HCT116 (cell line): ENCODE measurements around the gene WDPCP. TPM values are rescaled to one million over a fixed set of nuclear protein-coding genes. Genes with fewer than 3 reads are reported as not detected.

Source experiments
- ATAC-seq: fragments of 200-7000 bp; cut with Tn5 transposase; 2 replicates; pipeline ENCODE4 v1.9.1; 2020; ENCODE audit warnings: mild to moderate bottlenecking, moderate library complexity
- BruUV-seq: library from RNA; stranded (reverse); fragments of 400-500 nt; replicated peaks from 2 replicates; lab custom pipeline; 2021; lab: Mats Ljungman, UMichigan
- CTCF ChIA-PET: fragments of 300-600 bp; sonication (Branson Sonifier 250); formaldehyde crosslinking; loops from one replicate; lab custom pipeline; 2021; ENCODE audit warnings: antibody characterized with exemption; lab: Charles Lee
- POLR2A ChIA-PET: fragments of 300-600, 350-600 bp; sonication (Branson Sonifier 250); formaldehyde crosslinking; loops from one replicate; lab custom pipeline; 2021; ENCODE audit warnings: antibody characterized with exemption; lab: Charles Lee
- RAD21 ChIA-PET, 2 experiments: fragments of 300-600 bp; sonication (Branson Sonifier 250); formaldehyde crosslinking; loops; one replicate each; lab custom pipeline; 2023; ENCODE audit warnings: low total read pairs in 2 of 2; ENCODE audit not compliant: uncharacterized antibody in 2 of 2, unreplicated experiment in 2 of 2, low non-redundant PET in 1 of 2; lab: Charles Lee
- DNase-seq: peaks from one replicate; pipeline ENCODE4 v3.0.0-alpha.2; 2010; ENCODE audit warnings: low read depth, low spot score
- H2AFZ ChIP-seq: fragments of 200-600 bp; shearing (Covaris generic), sonication (generic); 2 replicates; pipeline ENCODE4 v1.6.1; 2017; ENCODE audit warnings: low read depth, mixed run types, mixed read lengths, antibody characterized with exemption, low read length; ENCODE audit not compliant: poor library complexity, severe bottlenecking
- H3K27ac ChIP-seq: 2 replicates; pipeline ENCODE4 v1.5.1; 2012; ENCODE audit warnings: low read depth, low read length
- H3K27me3 ChIP-seq: fragments of 200-600 bp; sonication (generic); 2 replicates; pipeline ENCODE4 v1.6.1; 2016; ENCODE audit warnings: mixed run types, low read length, mixed read lengths; ENCODE audit not compliant: insufficient read depth
- H3K36me3 ChIP-seq, 2 experiments: fragments of 200-500 bp in 1 of 2; fragments of 200-600 bp in 1 of 2; sonication (Bioruptor generic) in 1 of 2; sonication (generic) in 1 of 2; 2 replicates each; pipeline versions ENCODE4 v1.5.1 to v1.6.1; 2014 to 2016; ENCODE audit warnings: low read length in 2 of 2, inconsistent platforms in 1 of 2, mixed read lengths in 1 of 2, mixed run types in 1 of 2; ENCODE audit not compliant: insufficient read depth in 2 of 2, control insufficient read depth in 1 of 2
- H3K4me1 ChIP-seq, 2 experiments: fragments of 200-600 bp in 1 of 2; sonication (generic) in 1 of 2; 2 replicates each; pipeline versions ENCODE4 v1.5.1 to v1.6.1; 2012 to 2017; ENCODE audit warnings: low read length in 2 of 2, inconsistent platforms in 1 of 2, mild to moderate bottlenecking in 1 of 2, mixed read lengths in 1 of 2, mixed run types in 1 of 2, moderate library complexity in 1 of 2; ENCODE audit not compliant: insufficient read depth in 2 of 2, control insufficient read depth in 1 of 2
- H3K4me2 ChIP-seq: fragments of 200-600 bp; sonication (generic); 2 replicates; pipeline ENCODE4 v1.6.1; 2017; ENCODE audit warnings: mixed run types, low read length, mixed read lengths
- H3K4me3 ChIP-seq, 2 experiments: fragments of 200-600 bp in 1 of 2; sonication (generic) in 1 of 2; replicated peaks in 1 of 2; 2 replicates each; pipeline ENCODE4 v1.5.1; 2011 to 2016; ENCODE audit warnings: low read length in 2 of 2, control low read depth in 1 of 2, low read depth in 1 of 2, mild to moderate bottlenecking in 1 of 2, mixed read lengths in 1 of 2, mixed run types in 1 of 2
- H3K79me2 ChIP-seq: fragments of 200-600 bp; sonication (generic); 2 replicates; pipeline ENCODE4 v1.6.1; 2017; ENCODE audit warnings: mild to moderate bottlenecking, mixed run types, low read length, moderate library complexity, mixed read lengths; ENCODE audit not compliant: insufficient read depth
- H3K9ac ChIP-seq: fragments of 200-600 bp; sonication (generic); 2 replicates; pipeline ENCODE4 v1.6.1; 2016; ENCODE audit warnings: low read length, mixed read lengths
- H3K9me2 ChIP-seq: fragments of 200-600 bp; sonication (generic), shearing (Covaris generic); 2 replicates; pipeline ENCODE4 v1.6.1; 2017; ENCODE audit warnings: mixed run types, mild to moderate bottlenecking, moderate library complexity; ENCODE audit not compliant: insufficient read depth
- H3K9me3 ChIP-seq, 2 experiments: fragments of 200-500 bp in 1 of 2; fragments of 200-600 bp in 1 of 2; sonication (Bioruptor generic) in 1 of 2; sonication (generic) in 1 of 2; 2 replicates each; pipeline ENCODE4 v1.6.1; 2014 to 2017; ENCODE audit warnings: low read length in 2 of 2, mixed read lengths in 2 of 2, inconsistent platforms in 1 of 2, low read depth in 1 of 2, mild to moderate bottlenecking in 1 of 2, mixed run types in 1 of 2, moderate library complexity in 1 of 2; ENCODE audit not compliant: control insufficient read depth in 1 of 2, insufficient read depth in 1 of 2
- H4K20me1 ChIP-seq: fragments of 200-600 bp; sonication (generic), shearing (Covaris generic); 2 replicates; pipeline ENCODE4 v1.6.1; 2017; ENCODE audit warnings: mixed run types, mild to moderate bottlenecking, moderate library complexity; ENCODE audit not compliant: insufficient read depth
- ATF3 ChIP-seq: IDR thresholded peaks from 2 replicates; pipeline ENCODE4 v1.6.1; 2012
- CEBPB ChIP-seq: IDR thresholded peaks from 2 replicates; pipeline ENCODE4 v1.6.1; 2012; ENCODE audit warnings: low read depth
- EGR1 ChIP-seq: IDR thresholded peaks from 2 replicates; pipeline ENCODE4 v1.6.1; 2012; ENCODE audit warnings: low read depth
- ELF1 ChIP-seq: IDR thresholded peaks from 2 replicates; pipeline ENCODE4 v1.6.1; 2012; ENCODE audit warnings: low read depth, borderline replicate concordance
- EZH2 ChIP-seq: fragments of 200-600 bp; sonication (generic); IDR thresholded peaks from 2 replicates; pipeline ENCODE4 v1.6.1; 2017; ENCODE audit warnings: antibody characterized with exemption, mixed run types
- EZH2phosphoT487 ChIP-seq: fragments of 200-600 bp; IDR thresholded peaks from 2 replicates; pipeline ENCODE4 v1.6.1; 2018; ENCODE audit warnings: antibody characterized with exemption, borderline replicate concordance
- MAX ChIP-seq: IDR thresholded peaks from 2 replicates; pipeline ENCODE4 v1.6.1; 2012
- POLR2A ChIP-seq: IDR thresholded peaks from 2 replicates; pipeline ENCODE4 v1.7.0; 2011; ENCODE audit warnings: borderline replicate concordance; ENCODE audit not compliant: insufficient read depth, insufficient read length; ENCODE audit errors: extremely low read depth
- POLR2AphosphoS5 ChIP-seq: IDR thresholded peaks from 2 replicates; pipeline ENCODE4 v1.6.1; 2011; ENCODE audit warnings: mild to moderate bottlenecking, low read depth, low read length, moderate library complexity
- REST ChIP-seq: IDR thresholded peaks from 2 replicates; pipeline ENCODE4 v1.6.1; 2012; ENCODE audit warnings: low read depth
- SIN3A ChIP-seq: IDR thresholded peaks from 2 replicates; pipeline ENCODE4 v1.6.1; 2012; ENCODE audit warnings: low read depth
- SRF ChIP-seq: IDR thresholded peaks from 2 replicates; pipeline ENCODE4 v1.6.1; 2012; ENCODE audit warnings: low read depth
- TCF7L2 ChIP-seq: IDR thresholded peaks from 2 replicates; pipeline ENCODE4 v1.7.0; 2011; ENCODE audit warnings: borderline replicate concordance, inconsistent platforms; ENCODE audit not compliant: insufficient read depth, insufficient read length; ENCODE audit errors: extremely low read depth
- YY1 ChIP-seq: IDR thresholded peaks from 2 replicates; pipeline ENCODE4 v1.6.1; 2011; ENCODE audit warnings: low read length, low read depth, moderate library complexity, mild to moderate bottlenecking; ENCODE audit not compliant: insufficient replicate concordance; ENCODE audit errors: extremely low read depth
- ZFX ChIP-seq: fragments of 450-650 bp; IDR thresholded peaks from 2 replicates; pipeline ENCODE4 v1.6.1; 2017
- intact Hi-C: fragments of 100-400 bp; cut with micrococcal nuclease; formaldehyde crosslinking; loops from 2 replicates; pipeline ENCODE4 v1.10.0; 2022
- total RNA-seq: library from RNA; stranded (reverse); gene quantifications from one replicate; pipeline ENCODE4 v1.2.1, GENCODE V29; 2021; ENCODE audit not compliant: unreplicated experiment

WDPCP gene
- total RNA-seq, 1 experiment from 2014 or later = 4.1 TPM

- no peaks in the 10 kb centered on the region for H3K79me2 ChIP-seq
- H3K27ac ChIP-seq = no peak overlapping the region
- no peak overlapping the region for H2AFZ ChIP-seq
- intact Hi-C loops = loop anchor here (10.0 kb wide), 1 partner anchor 411 kb away; no protein-coding TSS in a partner anchor
- no peaks in the 10 kb centered on the region for H3K36me3 ChIP-seq
- H3K4me3 ChIP-seq = no peak overlapping the region
- no peak overlapping the region for H3K4me2 ChIP-seq
- no peak for ATAC-seq
- ChIA-PET CTCF (no interaction called here), RAD21 (no interaction called here), POLR2A (no interaction called here)
- no peak overlapping the region for H3K9ac ChIP-seq
- H3K9me2 ChIP-seq = no peaks in the 10 kb centered on the region
- no peaks in the 10 kb centered on the region for H3K9me3 ChIP-seq
- H3K27me3 ChIP-seq = no peaks in the 10 kb centered on the region
- no peaks in the 10 kb centered on the region for H3K4me1 ChIP-seq
- no peak for DNase-seq
- BruUV-seq = no TSS peak
- H4K20me1 ChIP-seq = no peaks in the 10 kb centered on the region
- TF ChIP-seq EZH2 (no peak), SIN3A (no peak), CEBPB (no peak), POLR2AphosphoS5 (no peak), SRF (no peak), ZFX (no peak), EZH2phosphoT487 (no peak), EGR1 (no peak), MAX (no peak), TCF7L2 (no peak), REST (no peak), ELF1 (no peak), POLR2A (no peak), YY1 (no peak), ATF3 (no peak)
- TF ChIP-seq, all 23 proteins: peak for 0
Measured at GRCh38 chr2:63073994-63074393, 514.3 kb downstream of the WDPCP start.
